ENCODE data around the gene NSMCE1.

DNA sequence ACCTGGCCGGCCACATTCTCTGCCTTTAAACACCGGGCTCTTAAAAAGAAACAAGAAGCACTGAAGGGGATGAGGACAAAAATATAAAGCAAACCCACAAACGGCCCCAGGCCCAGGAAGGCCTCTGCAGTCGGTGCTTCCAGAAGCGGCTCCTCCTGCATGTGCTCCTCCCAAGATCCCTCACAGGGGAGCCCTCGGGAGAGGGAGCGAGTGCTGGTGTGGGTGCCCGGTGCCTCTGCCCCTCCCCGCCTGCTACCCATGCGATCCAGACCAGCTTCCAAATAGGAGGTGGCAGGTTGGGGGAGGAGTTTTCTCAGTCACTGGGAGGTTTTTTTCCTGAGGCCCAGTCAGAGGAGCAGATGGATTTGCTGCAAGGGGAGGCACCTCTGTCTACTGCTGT lies 49.4 kb downstream of the NSMCE1 start:
- TF ChIP-seq, protein P1, sequence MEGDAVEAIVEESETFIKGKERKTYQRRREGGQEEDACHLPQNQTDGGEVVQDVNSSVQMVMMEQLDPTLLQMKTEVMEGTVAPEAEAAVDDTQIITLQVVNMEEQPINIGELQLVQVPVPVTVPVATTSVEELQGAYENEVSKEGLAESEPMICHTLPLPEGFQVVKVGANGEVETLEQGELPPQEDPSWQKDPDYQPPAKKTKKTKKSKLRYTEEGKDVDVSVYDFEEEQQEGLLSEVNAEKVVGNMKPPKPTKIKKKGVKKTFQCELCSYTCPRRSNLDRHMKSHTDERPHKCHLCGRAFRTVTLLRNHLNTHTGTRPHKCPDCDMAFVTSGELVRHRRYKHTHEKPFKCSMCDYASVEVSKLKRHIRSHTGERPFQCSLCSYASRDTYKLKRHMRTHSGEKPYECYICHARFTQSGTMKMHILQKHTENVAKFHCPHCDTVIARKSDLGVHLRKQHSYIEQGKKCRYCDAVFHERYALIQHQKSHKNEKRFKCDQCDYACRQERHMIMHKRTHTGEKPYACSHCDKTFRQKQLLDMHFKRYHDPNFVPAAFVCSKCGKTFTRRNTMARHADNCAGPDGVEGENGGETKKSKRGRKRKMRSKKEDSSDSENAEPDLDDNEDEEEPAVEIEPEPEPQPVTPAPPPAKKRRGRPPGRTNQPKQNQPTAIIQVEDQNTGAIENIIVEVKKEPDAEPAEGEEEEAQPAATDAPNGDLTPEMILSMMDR (IDR thresholded peaks at IDR 0.05), result no peak
- TF ChIP-seq POLR2AphosphoS5 (IDR thresholded peaks at IDR 0.05), result no peak
- TF ChIP-seq EP300 (IDR thresholded peaks at IDR 0.05; ENCODE audit: low read depth), result no peak

Data from transverse colon (tissue), 4 donors.